HepG2 (cell line): ENCODE measurements around the gene USP30. TPM values are rescaled to one million over a fixed set of nuclear protein-coding genes. Genes with fewer than 3 reads are reported as not detected.
A peak's percentile ranks its signal among the peaks of the same experiment; 100 is the strongest.

Source experiments
- CENPX ChIP-seq: sonication (generic); formaldehyde crosslinking; IDR thresholded peaks from 2 replicates; pipeline ENCODE4 v1.9.0; 2021; ENCODE audit warnings: mild to moderate bottlenecking, missing genetic modification reagents, moderate library complexity
- CHD2 ChIP-seq: IDR thresholded peaks from 2 replicates; pipeline ENCODE4 v1.6.1; 2011; ENCODE audit warnings: low read depth, low read length, improper control_type of control experiment
- HNF4G ChIP-seq, 2 experiments: sonication (generic) in 1 of 2; formaldehyde crosslinking in 1 of 2; IDR thresholded peaks; 2 replicates each; pipeline versions ENCODE4 v1.4.0 to v1.6.1; 2011 to 2020; ENCODE audit warnings: borderline replicate concordance in 2 of 2, low read depth in 2 of 2, mild to moderate bottlenecking in 2 of 2, low read length in 1 of 2, missing genetic modification reagents in 1 of 2, moderate library complexity in 1 of 2
- NBN ChIP-seq: fragments of 450-650 bp; conservative IDR thresholded peaks from 2 replicates; pipeline ENCODE4 v1.6.1; 2017
- NKX3-1 ChIP-seq: sonication (generic); formaldehyde crosslinking; IDR thresholded peaks from 2 replicates; pipeline ENCODE4 v1.5.0; 2020; ENCODE audit warnings: missing genetic modification reagents
- SMYD3 ChIP-seq: sonication (generic); formaldehyde crosslinking; IDR thresholded peaks from 2 replicates; pipeline ENCODE4 v1.8.1; 2023; ENCODE audit warnings: mild to moderate bottlenecking, missing genetic modification reagents
- SRY ChIP-seq: sonication (generic); formaldehyde crosslinking; IDR thresholded peaks from 2 replicates; pipeline ENCODE4 v1.8.0; 2022; ENCODE audit warnings: mild to moderate bottlenecking, missing genetic modification reagents
- ZBTB21 ChIP-seq: sonication (generic); formaldehyde crosslinking; IDR thresholded peaks from 2 replicates; pipeline ENCODE4 v1.4.0; 2020; ENCODE audit warnings: missing genetic modification reagents
- ZNF3 ChIP-seq: IDR thresholded peaks from 2 replicates; pipeline ENCODE4 v1.7.0; 2017; ENCODE audit warnings: inconsistent platforms
- ZNF33A ChIP-seq: sonication (generic); formaldehyde crosslinking; IDR thresholded peaks from 2 replicates; pipeline ENCODE4 v1.5.1; 2020; ENCODE audit warnings: missing genetic modification reagents, mild to moderate bottlenecking, moderate library complexity, borderline replicate concordance
- ZNF724P ChIP-seq: sonication (generic); formaldehyde crosslinking; IDR thresholded peaks from 2 replicates; pipeline ENCODE4 v1.8.0; 2022; ENCODE audit warnings: missing genetic modification reagents, borderline replicate concordance
- ZNF878 ChIP-seq: sonication (generic); formaldehyde crosslinking; IDR thresholded peaks from 2 replicates; pipeline ENCODE4 v1.8.1; 2023; ENCODE audit warnings: mild to moderate bottlenecking, missing genetic modification reagents, moderate library complexity
- polyA plus RNA-seq, 8 experiments: library from polyadenylated mRNA; depleted of rRNA in 3 of 8; stranded (reverse) in 7 of 8; unstranded in 1 of 8; fragments of >200 nt; fragmentation: Illumina TruSeq in 4 of 8; extraction: Trizol in 4 of 8; gene quantifications; 2 replicates each; pipeline versions ENCODE4 v1.2.1 to v1.2.3, GENCODE V29; 2011 to 2016; ENCODE audit warnings: low read depth in 4 of 8, missing spikeins in 1 of 8, mixed read lengths in 1 of 8; ENCODE audit not compliant: insufficient read depth in 1 of 8
- total RNA-seq, 5 experiments: library from RNA; depleted of rRNA; stranded (reverse); fragments of >200 nt; fragmentation: Illumina TruSeq; extraction: Trizol; gene quantifications; 2 replicates each; pipeline ENCODE4 v1.2.3, GENCODE V29; 2016; ENCODE audit warnings: low read depth in 1 of 5
- TF ChIP-seq, protein P1 (sequence below): sonication (generic); formaldehyde crosslinking; IDR thresholded peaks from 2 replicates; pipeline ENCODE4 v1.5.0; 2020; ENCODE audit warnings: missing genetic modification reagents, mild to moderate bottlenecking, borderline replicate concordance
- TF ChIP-seq, protein P2 (sequence below): sonication (generic); formaldehyde crosslinking; IDR thresholded peaks from 2 replicates; pipeline ENCODE4 v1.8.1; 2023; ENCODE audit warnings: mild to moderate bottlenecking, moderate library complexity, missing genetic modification reagents
- TF ChIP-seq, protein P3 (sequence below): sonication (generic); formaldehyde crosslinking; IDR thresholded peaks from 2 replicates; pipeline ENCODE4 v1.8.0; 2022; ENCODE audit warnings: mild to moderate bottlenecking, missing genetic modification reagents, moderate library complexity
- TF ChIP-seq, protein P4 (sequence below): sonication (generic); formaldehyde crosslinking; IDR thresholded peaks from 2 replicates; pipeline ENCODE4 v1.5.0; 2020; ENCODE audit warnings: mild to moderate bottlenecking, missing genetic modification reagents, moderate library complexity
- TF ChIP-seq, protein P5 (sequence below): sonication (generic); formaldehyde crosslinking; IDR thresholded peaks from 2 replicates; pipeline ENCODE4 v1.9.0; 2021; ENCODE audit warnings: missing genetic modification reagents, borderline replicate concordance
- TF ChIP-seq, protein P6 (sequence below): sonication (generic); formaldehyde crosslinking; IDR thresholded peaks from 2 replicates; pipeline ENCODE4 v1.4.0; 2020; ENCODE audit warnings: mild to moderate bottlenecking, missing genetic modification reagents, borderline replicate concordance

The USP30 gene
- total and polyA plus RNA-seq, 2 of the 13 experiments (the other 11 are each of a cell fraction or from before 2014, with no cell fraction given) = 11.2 to 20.8 TPM

DNA sequence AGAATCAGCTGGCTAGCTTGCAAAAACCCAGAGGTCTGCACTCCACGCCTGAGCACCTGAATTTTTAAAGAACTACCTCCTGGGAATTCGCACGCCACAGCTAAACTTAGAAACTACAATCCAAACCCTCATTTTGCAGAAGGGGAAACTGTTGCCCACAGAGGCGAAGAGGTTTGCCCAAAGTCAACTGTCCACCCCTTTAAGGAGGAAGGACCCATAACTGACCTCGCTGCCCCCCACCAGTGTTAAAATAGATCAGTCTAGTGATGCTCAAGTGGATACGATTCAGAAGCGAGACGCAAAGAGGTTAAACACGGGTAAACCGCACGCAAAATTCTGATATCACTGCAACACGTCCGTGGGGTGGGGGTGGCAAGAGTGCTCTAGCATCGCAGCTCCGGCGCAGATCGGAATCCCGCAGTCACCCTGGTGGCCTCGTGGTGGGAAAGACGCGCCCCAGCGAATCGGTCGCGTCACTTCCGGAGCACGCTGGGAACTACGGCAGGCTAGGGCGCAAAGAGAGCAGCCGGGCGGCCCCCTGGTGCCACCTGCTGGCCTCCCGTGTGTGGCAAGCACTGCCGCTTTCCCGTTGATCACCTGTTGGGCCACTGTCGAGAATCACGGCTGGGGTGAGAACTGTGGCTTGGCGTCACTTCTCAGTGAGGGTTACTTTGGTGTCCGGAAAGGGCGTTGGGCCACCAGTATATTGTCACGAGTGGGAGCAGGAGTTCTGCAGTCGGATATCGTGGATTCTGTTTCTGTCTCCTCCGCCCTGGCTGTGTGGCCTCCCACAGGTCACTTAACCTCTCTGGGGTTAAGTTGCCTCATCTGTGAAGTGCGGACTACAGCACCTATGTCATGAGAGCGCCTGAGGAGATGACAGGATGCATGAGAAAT is 40.9 kb downstream of the USP30 start, which contains the start of gene ALKBH2 (continued):
- TF ChIP-seq, protein P1, sequence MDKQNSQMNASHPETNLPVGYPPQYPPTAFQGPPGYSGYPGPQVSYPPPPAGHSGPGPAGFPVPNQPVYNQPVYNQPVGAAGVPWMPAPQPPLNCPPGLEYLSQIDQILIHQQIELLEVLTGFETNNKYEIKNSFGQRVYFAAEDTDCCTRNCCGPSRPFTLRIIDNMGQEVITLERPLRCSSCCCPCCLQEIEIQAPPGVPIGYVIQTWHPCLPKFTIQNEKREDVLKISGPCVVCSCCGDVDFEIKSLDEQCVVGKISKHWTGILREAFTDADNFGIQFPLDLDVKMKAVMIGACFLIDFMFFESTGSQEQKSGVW (CRISPR knock-in tag) = peak; percentile 91; the same call in 1 of the 2 replicates
- TF ChIP-seq CENPX (CRISPR knock-in tag) (no peak), NKX3-1 (CRISPR knock-in tag) (no peak), HNF4G (IDR thresholded peaks at IDR 0.05; ENCODE audit: borderline replicate concordance, low read depth, low read length) (no peak), HNF4G (CRISPR knock-in tag; IDR thresholded peaks at IDR 0.05; ENCODE audit: borderline replicate concordance, low read depth) (peak; percentile 84), ZNF878 (CRISPR knock-in tag) (peak; percentile 97), ZNF33A (CRISPR knock-in tag) (no peak), ZNF724P (peak; percentile 97; the same call in 1 of the 2 replicates), ZBTB21 (CRISPR knock-in tag) (peak; percentile 46), ZNF3 (CRISPR knock-in tag) (no peak), SRY (CRISPR knock-in tag) (peak; percentile 95; the same call in 1 of the 2 replicates), CHD2 (peak; percentile 92), SMYD3 (CRISPR knock-in tag) (peak; percentile 98), NBN (no peak)
- TF ChIP-seq, protein P2, sequence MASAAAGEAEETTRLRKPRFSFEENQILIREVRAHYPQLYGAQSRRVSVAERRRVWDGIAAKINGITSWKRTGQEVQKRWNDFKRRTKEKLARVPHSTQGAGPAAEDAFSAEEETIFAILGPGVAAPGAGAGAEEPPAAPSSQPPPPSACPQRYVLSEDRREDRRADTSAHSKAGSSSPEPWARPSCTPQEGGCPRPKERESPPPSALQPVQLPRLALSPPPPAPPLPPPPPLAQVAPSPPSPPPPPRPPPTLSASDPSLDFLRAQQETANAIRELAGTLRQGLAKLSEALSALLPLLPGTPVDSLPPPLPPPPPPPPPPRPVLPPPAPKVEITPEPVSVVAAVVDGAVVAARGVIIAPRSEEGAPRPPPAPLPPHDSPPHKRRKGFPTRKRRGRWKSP (CRISPR knock-in tag) = peak; percentile 96
- TF ChIP-seq, protein P3, sequence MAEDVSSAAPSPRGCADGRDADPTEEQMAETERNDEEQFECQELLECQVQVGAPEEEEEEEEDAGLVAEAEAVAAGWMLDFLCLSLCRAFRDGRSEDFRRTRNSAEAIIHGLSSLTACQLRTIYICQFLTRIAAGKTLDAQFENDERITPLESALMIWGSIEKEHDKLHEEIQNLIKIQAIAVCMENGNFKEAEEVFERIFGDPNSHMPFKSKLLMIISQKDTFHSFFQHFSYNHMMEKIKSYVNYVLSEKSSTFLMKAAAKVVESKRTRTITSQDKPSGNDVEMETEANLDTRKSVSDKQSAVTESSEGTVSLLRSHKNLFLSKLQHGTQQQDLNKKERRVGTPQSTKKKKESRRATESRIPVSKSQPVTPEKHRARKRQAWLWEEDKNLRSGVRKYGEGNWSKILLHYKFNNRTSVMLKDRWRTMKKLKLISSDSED (CRISPR knock-in tag) = no peak
- TF ChIP-seq, protein P4, sequence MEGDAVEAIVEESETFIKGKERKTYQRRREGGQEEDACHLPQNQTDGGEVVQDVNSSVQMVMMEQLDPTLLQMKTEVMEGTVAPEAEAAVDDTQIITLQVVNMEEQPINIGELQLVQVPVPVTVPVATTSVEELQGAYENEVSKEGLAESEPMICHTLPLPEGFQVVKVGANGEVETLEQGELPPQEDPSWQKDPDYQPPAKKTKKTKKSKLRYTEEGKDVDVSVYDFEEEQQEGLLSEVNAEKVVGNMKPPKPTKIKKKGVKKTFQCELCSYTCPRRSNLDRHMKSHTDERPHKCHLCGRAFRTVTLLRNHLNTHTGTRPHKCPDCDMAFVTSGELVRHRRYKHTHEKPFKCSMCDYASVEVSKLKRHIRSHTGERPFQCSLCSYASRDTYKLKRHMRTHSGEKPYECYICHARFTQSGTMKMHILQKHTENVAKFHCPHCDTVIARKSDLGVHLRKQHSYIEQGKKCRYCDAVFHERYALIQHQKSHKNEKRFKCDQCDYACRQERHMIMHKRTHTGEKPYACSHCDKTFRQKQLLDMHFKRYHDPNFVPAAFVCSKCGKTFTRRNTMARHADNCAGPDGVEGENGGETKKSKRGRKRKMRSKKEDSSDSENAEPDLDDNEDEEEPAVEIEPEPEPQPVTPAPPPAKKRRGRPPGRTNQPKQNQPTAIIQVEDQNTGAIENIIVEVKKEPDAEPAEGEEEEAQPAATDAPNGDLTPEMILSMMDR (CRISPR knock-in tag) = peak; percentile 100
- TF ChIP-seq, protein P5, sequence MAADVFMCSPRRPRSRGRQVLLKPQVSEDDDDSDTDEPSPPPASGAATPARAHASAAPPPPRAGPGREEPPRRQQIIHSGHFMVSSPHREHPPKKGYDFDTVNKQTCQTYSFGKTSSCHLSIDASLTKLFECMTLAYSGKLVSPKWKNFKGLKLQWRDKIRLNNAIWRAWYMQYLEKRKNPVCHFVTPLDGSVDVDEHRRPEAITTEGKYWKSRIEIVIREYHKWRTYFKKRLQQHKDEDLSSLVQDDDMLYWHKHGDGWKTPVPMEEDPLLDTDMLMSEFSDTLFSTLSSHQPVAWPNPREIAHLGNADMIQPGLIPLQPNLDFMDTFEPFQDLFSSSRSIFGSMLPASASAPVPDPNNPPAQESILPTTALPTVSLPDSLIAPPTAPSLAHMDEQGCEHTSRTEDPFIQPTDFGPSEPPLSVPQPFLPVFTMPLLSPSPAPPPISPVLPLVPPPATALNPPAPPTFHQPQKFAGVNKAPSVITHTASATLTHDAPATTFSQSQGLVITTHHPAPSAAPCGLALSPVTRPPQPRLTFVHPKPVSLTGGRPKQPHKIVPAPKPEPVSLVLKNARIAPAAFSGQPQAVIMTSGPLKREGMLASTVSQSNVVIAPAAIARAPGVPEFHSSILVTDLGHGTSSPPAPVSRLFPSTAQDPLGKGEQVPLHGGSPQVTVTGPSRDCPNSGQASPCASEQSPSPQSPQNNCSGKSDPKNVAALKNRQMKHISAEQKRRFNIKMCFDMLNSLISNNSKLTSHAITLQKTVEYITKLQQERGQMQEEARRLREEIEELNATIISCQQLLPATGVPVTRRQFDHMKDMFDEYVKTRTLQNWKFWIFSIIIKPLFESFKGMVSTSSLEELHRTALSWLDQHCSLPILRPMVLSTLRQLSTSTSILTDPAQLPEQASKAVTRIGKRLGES = 0 out of 2 replicates have a peak, but pooled peaks have one; percentile 69
- TF ChIP-seq, protein P6, sequence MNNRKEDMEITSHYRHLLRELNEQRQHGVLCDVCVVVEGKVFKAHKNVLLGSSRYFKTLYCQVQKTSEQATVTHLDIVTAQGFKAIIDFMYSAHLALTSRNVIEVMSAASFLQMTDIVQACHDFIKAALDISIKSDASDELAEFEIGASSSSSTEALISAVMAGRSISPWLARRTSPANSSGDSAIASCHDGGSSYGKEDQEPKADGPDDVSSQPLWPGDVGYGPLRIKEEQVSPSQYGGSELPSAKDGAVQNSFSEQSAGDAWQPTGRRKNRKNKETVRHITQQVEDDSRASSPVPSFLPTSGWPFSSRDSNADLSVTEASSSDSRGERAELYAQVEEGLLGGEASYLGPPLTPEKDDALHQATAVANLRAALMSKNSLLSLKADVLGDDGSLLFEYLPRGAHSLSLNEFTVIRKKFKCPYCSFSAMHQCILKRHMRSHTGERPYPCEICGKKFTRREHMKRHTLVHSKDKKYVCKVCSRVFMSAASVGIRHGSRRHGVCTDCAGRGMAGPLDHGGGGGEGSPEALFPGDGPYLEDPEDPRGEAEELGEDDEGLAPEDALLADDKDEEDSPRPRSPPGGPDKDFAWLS (CRISPR knock-in tag) = no peak
